Esophagus muscularis mucosa (tissue), 4 donors: Measurements from ENCODE around the gene ADAM23.

ENCODE experiments used
- CTCF ChIP-seq, 3 experiments: fragments of 200-600 bp in 2 of 3; fragments of 450-650 bp in 1 of 3; sonication (generic) in 2 of 3; IDR thresholded peaks; one replicate each; pipeline ENCODE4 v1.5.1; 2017 to 2019; ENCODE audit warnings: antibody characterized with exemption in 3 of 3, mild to moderate bottlenecking in 2 of 3, moderate library complexity in 1 of 3
- EP300 ChIP-seq: sonication (generic); formaldehyde crosslinking; IDR thresholded peaks from one replicate; pipeline ENCODE4 v1.6.1; 2017; ENCODE audit warnings: antibody characterized with exemption
- POLR2A ChIP-seq: fragments of 450-650 bp; IDR thresholded peaks from one replicate; pipeline ENCODE4 v1.6.1; 2017; ENCODE audit warnings: antibody characterized with exemption, moderate library complexity, mild to moderate bottlenecking, low read depth
- POLR2AphosphoS5 ChIP-seq, 2 donors: sonication (generic); formaldehyde crosslinking; IDR thresholded peaks; one replicate each; pipeline ENCODE4 v1.6.1; 2017; ENCODE audit warnings: antibody characterized with exemption in 2 of 2

GRCh38 chr2:206626108-206626507, 182.8 kb downstream of the ADAM23 start:
- TF ChIP-seq CTCF (IDR thresholded peaks at IDR 0.05) (no peak), POLR2AphosphoS5 (IDR thresholded peaks at IDR 0.05) (no peak), POLR2A (no peak), EP300 (no peak)
